Caco-2 (cell line): ENCODE measurements around the gene GALNT11. TPM values are rescaled to one million over a fixed set of nuclear protein-coding genes. Genes with fewer than 3 reads are reported as not detected.

Experiments used
- BruUV-seq: library from RNA; stranded (reverse); fragments of 400-500 nt; replicated peaks from 2 replicates; lab custom pipeline; 2021; lab: Mats Ljungman, UMichigan
- CTCF ChIA-PET: fragments of 300-600 bp; sonication (Branson Sonifier 250); formaldehyde crosslinking; loops from one replicate; lab custom pipeline; 2022; ENCODE audit warnings: antibody characterized with exemption; lab: Charles Lee
- POLR2A ChIA-PET: fragments of 300-600 bp; sonication (Branson Sonifier 250); formaldehyde crosslinking; loops from one replicate; lab custom pipeline; 2022; ENCODE audit warnings: antibody characterized with exemption; lab: Charles Lee
- DNase-seq, 2 experiments: peaks; one replicate each; pipeline versions ENCODE4 v3.0.0 to v3.0.0-alpha.2; 2020 to 2022
- H3K27me3 ChIP-seq: replicated peaks from 2 replicates; pipeline ENCODE4 v1.6.0; 2011; ENCODE audit warnings: low read length; ENCODE audit not compliant: control insufficient read depth, insufficient read depth
- H3K36me3 ChIP-seq: 2 replicates; pipeline ENCODE4 v1.5.1; 2011; ENCODE audit warnings: low read length; ENCODE audit not compliant: control insufficient read depth, insufficient read depth
- H3K4me1 ChIP-seq: fragments of 250-450 bp; sonication (Bioruptor Pico); 2 replicates; pipeline ENCODE4 v1.5.1; 2020; ENCODE audit warnings: mild to moderate bottlenecking
- H3K4me3 ChIP-seq: 2 replicates; pipeline ENCODE4 v1.5.1; 2011; ENCODE audit warnings: low read depth, mild to moderate bottlenecking, control low read depth, low read length
- H3K9me3 ChIP-seq: fragments of 250-450 bp; sonication (Bioruptor Pico); 2 replicates; pipeline ENCODE4 v1.5.1; 2020; ENCODE audit warnings: mild to moderate bottlenecking, moderate library complexity
- H3K27ac Mint-ChIP-seq: one replicate; pipeline ENCODE4 v1.8.0; 2022; ENCODE audit warnings: mixed read lengths; ENCODE audit not compliant: unreplicated experiment
- H3K27me3 Mint-ChIP-seq: one replicate; pipeline ENCODE4 v1.8.0; 2022; ENCODE audit warnings: mixed read lengths; ENCODE audit not compliant: insufficient read depth, unreplicated experiment
- H3K36me3 Mint-ChIP-seq: one replicate; pipeline ENCODE4 v1.8.0; 2022; ENCODE audit warnings: mild to moderate bottlenecking, mixed read lengths; ENCODE audit not compliant: insufficient read depth, unreplicated experiment
- H3K4me1 Mint-ChIP-seq: one replicate; pipeline ENCODE4 v1.8.0; 2022; ENCODE audit warnings: low read depth, mixed read lengths; ENCODE audit not compliant: unreplicated experiment
- H3K4me3 Mint-ChIP-seq: one replicate; pipeline ENCODE4 v1.8.0; 2022; ENCODE audit warnings: mild to moderate bottlenecking, moderate library complexity, mixed read lengths; ENCODE audit not compliant: unreplicated experiment
- H3K9me3 Mint-ChIP-seq: one replicate; pipeline ENCODE4 v1.8.0; 2022; ENCODE audit warnings: mixed read lengths; ENCODE audit not compliant: unreplicated experiment
- intact Hi-C: fragments of 100-400 bp; cut with micrococcal nuclease; formaldehyde crosslinking; loops from one replicate; pipeline ENCODE4 v1.10.0; 2022; ENCODE audit not compliant: unreplicated experiment
- total RNA-seq: library from RNA; stranded (reverse); gene quantifications from 2 replicates; pipeline ENCODE4 v1.2.3, GENCODE V29; 2022
- TF ChIP-seq, protein P1 (sequence below), 2 experiments: fragments of 200-600 bp in 1 of 2; IDR thresholded peaks; 1 replicate in 1 of 2; 2 replicates in 1 of 2; pipeline versions ENCODE4 v1.5.1 to v1.8.0; 2011 to 2022; ENCODE audit warnings: antibody characterized with exemption in 1 of 2, control low read depth in 1 of 2, inconsistent platforms in 1 of 2, low read depth in 1 of 2, low read length in 1 of 2, mild to moderate bottlenecking in 1 of 2, moderate library complexity in 1 of 2; ENCODE audit not compliant: insufficient read depth in 1 of 2, severe bottlenecking in 1 of 2, unreplicated experiment in 1 of 2

GALNT11 gene
- total RNA-seq, 1 experiment from 2014 or later: 34.9 TPM

DNA sequence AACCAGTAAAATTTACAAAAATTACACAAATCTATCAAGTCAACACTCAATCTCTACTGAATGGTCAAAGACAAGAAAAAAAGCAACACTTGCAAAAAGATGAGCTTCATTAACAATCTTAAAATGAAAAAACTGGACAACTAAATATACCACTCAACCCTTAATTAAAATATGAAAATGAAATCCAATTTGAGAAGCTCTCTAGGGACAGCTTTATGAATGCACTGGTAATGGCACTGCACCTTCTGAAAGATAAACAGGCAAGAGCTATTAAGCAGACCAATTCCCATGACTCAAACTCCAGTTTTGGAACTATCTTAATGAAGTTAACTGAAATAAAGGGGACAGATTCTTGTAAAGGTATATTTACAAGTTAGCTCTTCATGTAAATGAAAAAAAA is 135.7 kb downstream of the GALNT11 start:
- Histone ChIP-seq H3K9me3 (no peaks in the 10 kb centered on the region), H3K36me3 (peaks cover 5% of the 10 kb centered on the region), H3K27me3 (no peaks in the 10 kb centered on the region), H3K4me1 (no peaks in the 10 kb centered on the region), H3K4me3 (no peak overlapping the region)
- no peak overlapping the region for H3K27ac Mint-ChIP-seq
- no peak for DNase-seq
- no TSS peak for BruUV-seq
- TF ChIP-seq, protein P1, sequence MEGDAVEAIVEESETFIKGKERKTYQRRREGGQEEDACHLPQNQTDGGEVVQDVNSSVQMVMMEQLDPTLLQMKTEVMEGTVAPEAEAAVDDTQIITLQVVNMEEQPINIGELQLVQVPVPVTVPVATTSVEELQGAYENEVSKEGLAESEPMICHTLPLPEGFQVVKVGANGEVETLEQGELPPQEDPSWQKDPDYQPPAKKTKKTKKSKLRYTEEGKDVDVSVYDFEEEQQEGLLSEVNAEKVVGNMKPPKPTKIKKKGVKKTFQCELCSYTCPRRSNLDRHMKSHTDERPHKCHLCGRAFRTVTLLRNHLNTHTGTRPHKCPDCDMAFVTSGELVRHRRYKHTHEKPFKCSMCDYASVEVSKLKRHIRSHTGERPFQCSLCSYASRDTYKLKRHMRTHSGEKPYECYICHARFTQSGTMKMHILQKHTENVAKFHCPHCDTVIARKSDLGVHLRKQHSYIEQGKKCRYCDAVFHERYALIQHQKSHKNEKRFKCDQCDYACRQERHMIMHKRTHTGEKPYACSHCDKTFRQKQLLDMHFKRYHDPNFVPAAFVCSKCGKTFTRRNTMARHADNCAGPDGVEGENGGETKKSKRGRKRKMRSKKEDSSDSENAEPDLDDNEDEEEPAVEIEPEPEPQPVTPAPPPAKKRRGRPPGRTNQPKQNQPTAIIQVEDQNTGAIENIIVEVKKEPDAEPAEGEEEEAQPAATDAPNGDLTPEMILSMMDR (IDR thresholded peaks at IDR 0.05; ENCODE audit: insufficient read depth in 1 of 2, low read depth in 1 of 2, low read length in 1 of 2, severe bottlenecking in 1 of 2, unreplicated experiment in 1 of 2): no peak
- CTCF ChIA-PET: no interaction called here
- intact Hi-C loops: no loop called here
- no peaks in the 10 kb centered on the region for H3K9me3 Mint-ChIP-seq
- peaks cover 71% of the 10 kb centered on the region for H3K36me3 Mint-ChIP-seq
- H3K4me1 Mint-ChIP-seq: no peaks in the 10 kb centered on the region
- no peaks in the 10 kb centered on the region for H3K27me3 Mint-ChIP-seq
- H3K4me3 Mint-ChIP-seq: no peak overlapping the region
- POLR2A ChIA-PET: no interaction called here

DNA sequence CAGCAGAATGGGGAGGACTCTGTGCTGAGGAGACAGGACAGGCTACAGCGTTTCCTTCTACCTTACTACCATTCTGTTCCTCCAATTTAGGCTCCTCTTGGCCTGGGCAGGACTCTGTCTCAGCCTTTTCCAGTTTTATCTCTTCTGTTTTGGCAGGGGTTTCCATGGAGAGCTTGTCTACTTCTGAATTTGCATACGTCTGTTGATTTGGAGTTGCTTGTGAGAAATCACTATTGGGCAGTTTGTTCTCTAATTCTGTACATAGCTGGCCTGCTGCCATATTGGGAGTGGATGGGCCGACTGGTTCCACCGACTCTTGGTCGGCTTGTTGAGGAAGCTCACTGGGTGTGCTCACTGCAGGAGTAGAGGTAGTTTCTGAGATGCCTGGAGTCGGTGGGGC is 136.8 kb downstream of the GALNT11 start:
- H3K27me3 ChIP-seq: no peaks in the 10 kb centered on the region
- H3K9me3 ChIP-seq: no peaks in the 10 kb centered on the region
- no peak overlapping the region for H3K4me3 Mint-ChIP-seq
- no peaks in the 10 kb centered on the region for H3K9me3 Mint-ChIP-seq
- no peaks in the 10 kb centered on the region for H3K4me1 ChIP-seq
- H3K36me3 ChIP-seq: peaks cover 4% of the 10 kb centered on the region
- no TSS peak for BruUV-seq
- CTCF ChIA-PET: no interaction called here
- H3K27me3 Mint-ChIP-seq: no peaks in the 10 kb centered on the region
- H3K4me3 ChIP-seq: no peak overlapping the region
- intact Hi-C loops: no loop called here
- POLR2A ChIA-PET: no interaction called here
- peaks cover 70% of the 10 kb centered on the region for H3K36me3 Mint-ChIP-seq
- no peak overlapping the region for H3K27ac Mint-ChIP-seq
- TF ChIP-seq, protein P1 (IDR thresholded peaks at IDR 0.05; ENCODE audit: insufficient read depth in 1 of 2, low read depth in 1 of 2, low read length in 1 of 2, severe bottlenecking in 1 of 2, unreplicated experiment in 1 of 2): no peak
- H3K4me1 Mint-ChIP-seq: no peaks in the 10 kb centered on the region
- no peak for DNase-seq

Other genes starting within 250 kb of the GALNT11 start
- 14.7 and 15.9 TPM in 2 replicates for gene PRKAG2, start 148.6 kb upstream of the GALNT11 start, total RNA-seq
- not detected in 2 replicates for gene GALNTL5, start 69.2 kb upstream of the GALNT11 start, total RNA-seq